ENCODE results near the gene SLC43A2. TPM values are rescaled to one million over a fixed set of nuclear protein-coding genes. Genes with fewer than 3 reads are reported as not detected.
A peak's percentile ranks its signal among the peaks of the same experiment; 100 is the strongest.

Gene SLC43A2
- total RNA-seq, 2 experiments from 2014 or later, result 9.0 to 10.2 TPM

DNA sequence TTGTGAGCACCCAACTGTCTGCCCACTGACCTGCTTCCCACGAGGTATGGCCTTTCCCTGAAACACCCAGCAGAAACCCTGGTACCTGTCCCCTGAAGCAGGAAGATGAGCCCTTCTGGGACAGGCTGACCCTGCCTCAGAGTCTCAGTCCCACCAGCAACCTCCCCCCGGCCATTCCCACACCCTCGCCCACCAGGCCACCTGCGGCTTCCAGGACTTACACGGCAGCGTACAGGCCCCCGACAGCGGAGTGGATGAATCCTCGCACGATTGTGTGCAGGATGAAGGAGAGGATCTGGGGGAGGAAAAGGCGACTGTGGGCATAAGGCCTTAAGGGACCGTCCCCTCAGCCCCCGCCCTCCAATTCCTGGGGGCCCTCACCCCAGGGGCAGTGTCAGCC lies 50.6 kb downstream of the SLC43A2 start:
- ATAC-seq (ENCODE audit: poor library complexity) (no peak), DNase-seq (no peak)
- Histone ChIP-seq H3K27me3 (ENCODE audit: control insufficient read depth in 1 of 2, insufficient read depth in 2 of 2, low read length in 2 of 2) (no peaks in the 10 kb centered on the region), H3K36me3 (ENCODE audit: insufficient read depth, low read length) (no peaks in the 10 kb centered on the region), H3K9me3 (ENCODE audit: control insufficient read depth in 1 of 2, insufficient read depth in 1 of 2, low read length in 2 of 2) (no peaks in the 10 kb centered on the region), H3K4me1 (ENCODE audit: insufficient read depth, low read length) (peaks cover 26% of the 10 kb centered on the region), H3K27ac (ENCODE audit: low read depth in 1 of 2, low read length in 2 of 2) (no peak overlapping the region), H3K4me3 (ENCODE audit: low read length) (no peak overlapping the region)
- Mint-ChIP-seq H3K27ac (no peak overlapping the region), H3K4me1 (ENCODE audit: low read depth) (no peaks in the 10 kb centered on the region), H3K4me3 (no peak overlapping the region), H3K36me3 (ENCODE audit: low read depth) (no peaks in the 10 kb centered on the region), H3K27me3 (no peaks in the 10 kb centered on the region), H3K9me3 (no peaks in the 10 kb centered on the region)
- CTCF ChIA-PET, result no interaction called here
- intact Hi-C loops (cut with DNase I, micrococcal nuclease), result no loop called here
- TF ChIP-seq CTCF (IDR thresholded peaks at IDR 0.05), result no peak
- POLR2A ChIA-PET, result interaction anchor here (1.4 kb wide), 1 partner anchor 50 kb away, joined by 3 read pairs; no protein-coding TSS in a partner anchor

- H3K27ac ChIP-seq (ENCODE audit: low read depth in 1 of 2, low read length in 2 of 2), result no peak overlapping the region
- no peaks in the 10 kb centered on the region for H3K9me3 ChIP-seq (ENCODE audit: control insufficient read depth in 1 of 2, insufficient read depth in 1 of 2, low read length in 2 of 2)
- DNase-seq, result peak in 2 of 14 experiments; percentile 51 to 61
- Mint-ChIP-seq H3K4me3 (no peak overlapping the region), H3K27ac (no peak overlapping the region), H3K9me3 (no peaks in the 10 kb centered on the region), H3K4me1 (ENCODE audit: low read depth) (no peaks in the 10 kb centered on the region), H3K36me3 (ENCODE audit: low read depth) (no peaks in the 10 kb centered on the region), H3K27me3 (no peaks in the 10 kb centered on the region)
- no peak for TF ChIP-seq CTCF (IDR thresholded peaks at IDR 0.05)
- ChIA-PET POLR2A (interaction anchor here (0.8 to 1.4 kb wide), 2 partner anchors 15 to 50 kb away, joined by 3 read pairs; partner anchors contain the start of gene PITPNA), CTCF (no interaction called here)
- intact Hi-C loops (cut with DNase I, micrococcal nuclease), result no loop called here
- no peak overlapping the region for H3K4me3 ChIP-seq (ENCODE audit: low read length)
- H3K36me3 ChIP-seq (ENCODE audit: insufficient read depth, low read length), result no peaks in the 10 kb centered on the region
- ATAC-seq (ENCODE audit: poor library complexity), result no peak
- H3K27me3 ChIP-seq (ENCODE audit: control insufficient read depth in 1 of 2, insufficient read depth in 2 of 2, low read length in 2 of 2), result no peaks in the 10 kb centered on the region
- H3K4me1 ChIP-seq (ENCODE audit: insufficient read depth, low read length), result peaks cover 26% of the 10 kb centered on the region
Measured at GRCh38 chr17:1577583-1578013, 51.0 kb downstream of the SLC43A2 start.

GRCh38 chr17:1577182-1577581 lies 51.5 kb downstream of the SLC43A2 start:
- H3K27ac ChIP-seq (ENCODE audit: low read depth in 1 of 2, low read length in 2 of 2), result no peak overlapping the region
- ATAC-seq (ENCODE audit: poor library complexity) (no peak), DNase-seq (peak in 3 of 14 experiments; percentile 15 to 79 (median 71))
- POLR2A ChIA-PET, result interaction anchor here (0.8 to 1.4 kb wide), 2 partner anchors 15 to 51 kb away, joined by 3 read pairs; partner anchors contain the start of gene PITPNA
- intact Hi-C loops (cut with DNase I, micrococcal nuclease), result no loop called here
- Mint-ChIP-seq H3K36me3 (ENCODE audit: low read depth) (no peaks in the 10 kb centered on the region), H3K27ac (no peak overlapping the region), H3K27me3 (no peaks in the 10 kb centered on the region), H3K4me1 (ENCODE audit: low read depth) (no peaks in the 10 kb centered on the region), H3K9me3 (no peaks in the 10 kb centered on the region), H3K4me3 (no peak overlapping the region)
- H3K27me3 ChIP-seq (ENCODE audit: control insufficient read depth in 1 of 2, insufficient read depth in 2 of 2, low read length in 2 of 2), result no peaks in the 10 kb centered on the region
- peaks cover 26% of the 10 kb centered on the region for H3K4me1 ChIP-seq (ENCODE audit: insufficient read depth, low read length)
- H3K9me3 ChIP-seq (ENCODE audit: control insufficient read depth in 1 of 2, insufficient read depth in 1 of 2, low read length in 2 of 2), result no peaks in the 10 kb centered on the region
- no peak overlapping the region for H3K4me3 ChIP-seq (ENCODE audit: low read length)
- no peaks in the 10 kb centered on the region for H3K36me3 ChIP-seq (ENCODE audit: insufficient read depth, low read length)
- no peak for TF ChIP-seq CTCF (IDR thresholded peaks at IDR 0.05)
- CTCF ChIA-PET, result no interaction called here

Measured in CD4-positive, alpha-beta T cell (primary cell).